Vein endothelial cell (primary cell): Measurements from ENCODE around the gene SLC12A1. TPM values are rescaled to one million over a fixed set of nuclear protein-coding genes. Genes with fewer than 3 reads are reported as not detected.

Source experiments
- small RNA-seq: library from RNA; depleted of rRNA; stranded (forward); fragments of <200 nt; gene quantifications from one replicate; pipeline ENCODE3, GENCODE V24; 2012
- total RNA-seq: library from RNA; depleted of rRNA; stranded (reverse); fragments of >200 nt; gene quantifications from 2 replicates; pipeline ENCODE4 v1.2.3, GENCODE V29; 2012

The SLC12A1 gene
- total RNA-seq = not detected in 2 replicates

GRCh38 chr15:48205981-48206380, at the start of gene SLC12A1:
TSS of gene SLC12A1 (plus strand) at chr15:48206302. CDS start at chr15:48207720, 1,418 bp downstream.

GRCh38 chr15:48177766-48178647, 28.1 kb upstream of the SLC12A1 start, which contains the start of gene MYEF2:
TSS of gene MYEF2 (minus strand) at chr15:48178295. CDS start at chr15:48178237, 58 bp downstream.

DNA sequence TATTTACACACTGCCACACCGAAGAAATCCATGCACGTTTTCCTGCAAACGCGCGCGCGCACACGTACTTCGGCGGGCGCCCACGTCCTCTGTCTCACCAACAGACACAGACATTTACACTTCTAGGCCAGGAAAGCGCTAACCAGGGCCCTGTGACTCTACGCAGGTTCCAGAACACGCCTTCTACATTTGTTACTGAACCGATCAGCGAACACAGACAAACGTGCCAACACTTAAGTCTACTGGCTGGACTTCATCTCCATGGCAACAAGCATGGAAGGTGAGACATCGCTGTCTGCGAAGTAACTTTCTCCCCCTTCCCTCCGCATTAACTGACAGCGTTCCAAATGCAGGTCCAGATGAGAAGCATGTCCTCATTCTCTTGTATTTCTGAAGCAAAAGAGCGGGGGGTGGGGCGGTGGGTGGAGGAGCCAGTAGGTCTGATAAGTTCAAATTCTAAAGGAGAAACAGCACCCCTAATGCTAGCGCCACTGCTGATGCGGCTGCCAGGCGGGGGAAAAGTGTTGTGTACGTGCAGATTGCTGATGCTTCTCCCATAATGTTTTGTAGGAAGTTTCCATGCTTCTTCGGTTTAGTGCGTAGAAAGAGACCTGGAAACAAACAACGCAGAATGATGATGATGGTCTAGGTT, 14.4 kb upstream of the SLC12A1 start, which contains the start of gene CTXN2:
CTXN2 (plus strand) TSS at position 92 of the 652 bp plus-strand sequence. CDS start 9,636 bp downstream, outside the sequence.

GRCh38 chr15:48330855-48331795, 125.0 kb downstream of the SLC12A1 start, which contains the start of gene DUT:
TSS of gene DUT (plus strand) at chr15:48331429. CDS start at chr15:48331516, 87 bp downstream.

Small RNA genes lying within 50 kb of the gene (small RNA-seq; reads per million reads assigned to genes)
- not detected for gene RF00019

Other genes with a start within 250 kb of the SLC12A1 start
- not detected in 2 replicates for gene SLC24A5, start 85.3 kb upstream of the SLC12A1 start, total RNA-seq
- gene MYEF2, start 28.0 kb upstream of the SLC12A1 start, total RNA-seq = 15.0 and 20.4 TPM in 2 replicates
- gene CTXN2, start 14.6 kb upstream of the SLC12A1 start, total RNA-seq = not detected in 2 replicates
- 39.2 and 39.5 TPM in 2 replicates for gene DUT, start 125.1 kb downstream of the SLC12A1 start, total RNA-seq